ENCODE measurements around the gene GREM2.

DNA sequence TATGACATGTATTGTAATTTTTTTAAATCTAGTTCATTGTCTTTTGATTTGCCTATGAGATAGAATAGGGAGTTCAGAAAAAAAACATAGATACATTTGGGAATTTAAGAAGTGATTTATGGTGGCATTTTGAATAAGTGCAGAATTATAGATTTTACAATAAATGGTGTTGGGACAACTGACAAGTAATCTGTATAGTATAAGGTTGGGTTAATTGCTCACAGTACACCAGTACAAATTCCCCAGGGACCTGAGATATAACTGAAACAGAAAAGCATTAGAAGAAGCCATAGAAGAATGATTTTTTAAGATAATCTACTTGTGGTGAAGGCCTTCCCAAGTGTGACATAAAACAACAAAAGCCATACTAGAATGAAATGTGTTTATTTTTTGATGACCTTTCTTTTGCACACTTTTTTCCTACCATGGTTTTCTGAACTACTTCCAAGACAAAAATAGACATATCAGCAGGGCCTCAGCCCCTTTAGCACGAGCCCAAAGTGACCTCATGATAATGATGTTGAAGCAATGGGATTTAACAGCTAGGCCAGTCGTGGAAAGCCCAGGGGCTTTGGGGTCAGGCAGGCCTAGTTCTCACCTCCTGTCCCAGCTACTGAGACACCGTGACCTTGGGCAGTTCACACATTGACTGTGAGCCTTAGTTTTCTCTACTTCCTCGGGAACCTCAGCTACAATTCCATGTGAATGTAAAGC is 87.4 kb downstream of the GREM2 start:
- TF ChIP-seq, protein P1, sequence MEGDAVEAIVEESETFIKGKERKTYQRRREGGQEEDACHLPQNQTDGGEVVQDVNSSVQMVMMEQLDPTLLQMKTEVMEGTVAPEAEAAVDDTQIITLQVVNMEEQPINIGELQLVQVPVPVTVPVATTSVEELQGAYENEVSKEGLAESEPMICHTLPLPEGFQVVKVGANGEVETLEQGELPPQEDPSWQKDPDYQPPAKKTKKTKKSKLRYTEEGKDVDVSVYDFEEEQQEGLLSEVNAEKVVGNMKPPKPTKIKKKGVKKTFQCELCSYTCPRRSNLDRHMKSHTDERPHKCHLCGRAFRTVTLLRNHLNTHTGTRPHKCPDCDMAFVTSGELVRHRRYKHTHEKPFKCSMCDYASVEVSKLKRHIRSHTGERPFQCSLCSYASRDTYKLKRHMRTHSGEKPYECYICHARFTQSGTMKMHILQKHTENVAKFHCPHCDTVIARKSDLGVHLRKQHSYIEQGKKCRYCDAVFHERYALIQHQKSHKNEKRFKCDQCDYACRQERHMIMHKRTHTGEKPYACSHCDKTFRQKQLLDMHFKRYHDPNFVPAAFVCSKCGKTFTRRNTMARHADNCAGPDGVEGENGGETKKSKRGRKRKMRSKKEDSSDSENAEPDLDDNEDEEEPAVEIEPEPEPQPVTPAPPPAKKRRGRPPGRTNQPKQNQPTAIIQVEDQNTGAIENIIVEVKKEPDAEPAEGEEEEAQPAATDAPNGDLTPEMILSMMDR (conservative IDR thresholded peaks at IDR 0.05; ENCODE audit: low read depth in 2 of 2), result no peak
- TF ChIP-seq, protein P2, sequence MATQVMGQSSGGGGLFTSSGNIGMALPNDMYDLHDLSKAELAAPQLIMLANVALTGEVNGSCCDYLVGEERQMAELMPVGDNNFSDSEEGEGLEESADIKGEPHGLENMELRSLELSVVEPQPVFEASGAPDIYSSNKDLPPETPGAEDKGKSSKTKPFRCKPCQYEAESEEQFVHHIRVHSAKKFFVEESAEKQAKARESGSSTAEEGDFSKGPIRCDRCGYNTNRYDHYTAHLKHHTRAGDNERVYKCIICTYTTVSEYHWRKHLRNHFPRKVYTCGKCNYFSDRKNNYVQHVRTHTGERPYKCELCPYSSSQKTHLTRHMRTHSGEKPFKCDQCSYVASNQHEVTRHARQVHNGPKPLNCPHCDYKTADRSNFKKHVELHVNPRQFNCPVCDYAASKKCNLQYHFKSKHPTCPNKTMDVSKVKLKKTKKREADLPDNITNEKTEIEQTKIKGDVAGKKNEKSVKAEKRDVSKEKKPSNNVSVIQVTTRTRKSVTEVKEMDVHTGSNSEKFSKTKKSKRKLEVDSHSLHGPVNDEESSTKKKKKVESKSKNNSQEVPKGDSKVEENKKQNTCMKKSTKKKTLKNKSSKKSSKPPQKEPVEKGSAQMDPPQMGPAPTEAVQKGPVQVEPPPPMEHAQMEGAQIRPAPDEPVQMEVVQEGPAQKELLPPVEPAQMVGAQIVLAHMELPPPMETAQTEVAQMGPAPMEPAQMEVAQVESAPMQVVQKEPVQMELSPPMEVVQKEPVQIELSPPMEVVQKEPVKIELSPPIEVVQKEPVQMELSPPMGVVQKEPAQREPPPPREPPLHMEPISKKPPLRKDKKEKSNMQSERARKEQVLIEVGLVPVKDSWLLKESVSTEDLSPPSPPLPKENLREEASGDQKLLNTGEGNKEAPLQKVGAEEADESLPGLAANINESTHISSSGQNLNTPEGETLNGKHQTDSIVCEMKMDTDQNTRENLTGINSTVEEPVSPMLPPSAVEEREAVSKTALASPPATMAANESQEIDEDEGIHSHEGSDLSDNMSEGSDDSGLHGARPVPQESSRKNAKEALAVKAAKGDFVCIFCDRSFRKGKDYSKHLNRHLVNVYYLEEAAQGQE (IDR thresholded peaks at IDR 0.05; ENCODE audit: unreplicated experiment), result no peak
- TF ChIP-seq EZH2 (IDR thresholded peaks at IDR 0.05; ENCODE audit: low read depth, unreplicated experiment) (no peak), POLR2AphosphoS5 (IDR thresholded peaks at IDR 0.05; ENCODE audit: low read depth) (no peak), CREB1 (CRISPR knock-in tag; IDR thresholded peaks at IDR 0.05; ENCODE audit: low read depth) (no peak), JUNB (IDR thresholded peaks at IDR 0.05; ENCODE audit: unreplicated experiment) (no peak), ZNF114 (CRISPR knock-in tag; IDR thresholded peaks at IDR 0.05) (no peak), ZNF331 (CRISPR knock-in tag; IDR thresholded peaks at IDR 0.05; ENCODE audit: low read depth) (no peak), EZH2phosphoT487 (IDR thresholded peaks at IDR 0.05; ENCODE audit: unreplicated experiment) (no peak), NANOG (IDR thresholded peaks at IDR 0.05; ENCODE audit: borderline replicate concordance) (no peak), STAT1 (IDR thresholded peaks at IDR 0.05; ENCODE audit: unreplicated experiment) (no peak)
- TF ChIP-seq, protein P3, sequence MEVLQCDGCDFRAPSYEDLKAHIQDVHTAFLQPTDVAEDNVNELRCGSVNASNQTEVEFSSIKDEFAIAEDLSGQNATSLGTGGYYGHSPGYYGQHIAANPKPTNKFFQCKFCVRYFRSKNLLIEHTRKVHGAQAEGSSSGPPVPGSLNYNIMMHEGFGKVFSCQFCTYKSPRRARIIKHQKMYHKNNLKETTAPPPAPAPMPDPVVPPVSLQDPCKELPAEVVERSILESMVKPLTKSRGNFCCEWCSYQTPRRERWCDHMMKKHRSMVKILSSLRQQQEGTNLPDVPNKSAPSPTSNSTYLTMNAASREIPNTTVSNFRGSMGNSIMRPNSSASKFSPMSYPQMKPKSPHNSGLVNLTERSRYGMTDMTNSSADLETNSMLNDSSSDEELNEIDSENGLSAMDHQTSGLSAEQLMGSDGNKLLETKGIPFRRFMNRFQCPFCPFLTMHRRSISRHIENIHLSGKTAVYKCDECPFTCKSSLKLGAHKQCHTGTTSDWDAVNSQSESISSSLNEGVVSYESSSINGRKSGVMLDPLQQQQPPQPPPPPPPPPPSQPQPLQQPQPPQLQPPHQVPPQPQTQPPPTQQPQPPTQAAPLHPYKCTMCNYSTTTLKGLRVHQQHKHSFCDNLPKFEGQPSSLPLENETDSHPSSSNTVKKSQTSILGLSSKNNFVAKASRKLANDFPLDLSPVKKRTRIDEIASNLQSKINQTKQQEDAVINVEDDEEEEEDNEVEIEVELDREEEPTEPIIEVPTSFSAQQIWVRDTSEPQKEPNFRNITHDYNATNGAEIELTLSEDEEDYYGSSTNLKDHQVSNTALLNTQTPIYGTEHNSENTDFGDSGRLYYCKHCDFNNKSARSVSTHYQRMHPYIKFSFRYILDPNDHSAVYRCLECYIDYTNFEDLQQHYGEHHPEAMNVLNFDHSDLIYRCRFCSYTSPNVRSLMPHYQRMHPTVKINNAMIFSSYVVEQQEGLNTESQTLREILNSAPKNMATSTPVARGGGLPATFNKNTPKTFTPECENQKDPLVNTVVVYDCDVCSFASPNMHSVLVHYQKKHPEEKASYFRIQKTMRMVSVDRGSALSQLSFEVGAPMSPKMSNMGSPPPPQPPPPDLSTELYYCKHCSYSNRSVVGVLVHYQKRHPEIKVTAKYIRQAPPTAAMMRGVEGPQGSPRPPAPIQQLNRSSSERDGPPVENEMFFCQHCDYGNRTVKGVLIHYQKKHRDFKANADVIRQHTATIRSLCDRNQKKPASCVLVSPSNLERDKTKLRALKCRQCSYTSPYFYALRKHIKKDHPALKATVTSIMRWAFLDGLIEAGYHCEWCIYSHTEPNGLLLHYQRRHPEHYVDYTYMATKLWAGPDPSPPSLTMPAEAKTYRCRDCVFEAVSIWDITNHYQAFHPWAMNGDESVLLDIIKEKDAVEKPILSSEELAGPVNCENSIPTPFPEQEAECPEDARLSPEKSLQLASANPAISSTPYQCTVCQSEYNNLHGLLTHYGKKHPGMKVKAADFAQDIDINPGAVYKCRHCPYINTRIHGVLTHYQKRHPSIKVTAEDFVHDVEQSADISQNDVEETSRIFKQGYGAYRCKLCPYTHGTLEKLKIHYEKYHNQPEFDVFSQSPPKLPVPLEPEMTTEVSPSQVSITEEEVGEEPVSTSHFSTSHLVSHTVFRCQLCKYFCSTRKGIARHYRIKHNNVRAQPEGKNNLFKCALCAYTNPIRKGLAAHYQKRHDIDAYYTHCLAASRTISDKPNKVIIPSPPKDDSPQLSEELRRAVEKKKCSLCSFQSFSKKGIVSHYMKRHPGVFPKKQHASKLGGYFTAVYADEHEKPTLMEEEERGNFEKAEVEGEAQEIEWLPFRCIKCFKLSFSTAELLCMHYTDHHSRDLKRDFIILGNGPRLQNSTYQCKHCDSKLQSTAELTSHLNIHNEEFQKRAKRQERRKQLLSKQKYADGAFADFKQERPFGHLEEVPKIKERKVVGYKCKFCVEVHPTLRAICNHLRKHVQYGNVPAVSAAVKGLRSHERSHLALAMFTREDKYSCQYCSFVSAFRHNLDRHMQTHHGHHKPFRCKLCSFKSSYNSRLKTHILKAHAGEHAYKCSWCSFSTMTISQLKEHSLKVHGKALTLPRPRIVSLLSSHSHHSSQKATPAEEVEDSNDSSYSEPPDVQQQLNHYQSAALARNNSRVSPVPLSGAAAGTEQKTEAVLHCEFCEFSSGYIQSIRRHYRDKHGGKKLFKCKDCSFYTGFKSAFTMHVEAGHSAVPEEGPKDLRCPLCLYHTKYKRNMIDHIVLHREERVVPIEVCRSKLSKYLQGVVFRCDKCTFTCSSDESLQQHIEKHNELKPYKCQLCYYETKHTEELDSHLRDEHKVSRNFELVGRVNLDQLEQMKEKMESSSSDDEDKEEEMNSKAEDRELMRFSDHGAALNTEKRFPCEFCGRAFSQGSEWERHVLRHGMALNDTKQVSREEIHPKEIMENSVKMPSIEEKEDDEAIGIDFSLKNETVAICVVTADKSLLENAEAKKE (CRISPR knock-in tag; IDR thresholded peaks at IDR 0.05), result no peak
